A204.1 (cell line): ENCODE measurements around the gene WAPL.
"Not testable (repeated sequence)": the region's sequence is repeated elsewhere in the genome, so short reads cannot be mapped to it uniquely, and the experiment has no call there.

ENCODE experiments used
- FAIRE-seq: peaks from 2 replicates; lab custom pipeline; 2012; peaks lifted over from hg19 to GRCh38; lab: Jason Lieb, UNC

WAPL gene

GRCh38 chr10:86389441-86390193, 132.0 kb downstream of the WAPL start:
- FAIRE-seq, result no peak

GRCh38 chr10:86389109-86389440, 132.5 kb downstream of the WAPL start:
- not testable (repeated sequence) for FAIRE-seq

GRCh38 chr10:86388119-86388704, 133.4 kb downstream of the WAPL start:
- FAIRE-seq, result no peak

- FAIRE-seq, result no peak
These were observed 134.3 kb downstream of the WAPL start for GRCh38 chr10:86387178-86387794.

GRCh38 chr10:86385806-86386205, 135.8 kb downstream of the WAPL start:
- no peak for FAIRE-seq
